Upper lobe of right lung (tissue), 1 donor: ENCODE measurements around the gene ABCC11. TPM values are rescaled to one million over a fixed set of nuclear protein-coding genes. Genes with fewer than 3 reads are reported as not detected.

ENCODE experiments used
- ATAC-seq: fragments of 200-7000 bp; cut with Tn5 transposase; one replicate; pipeline ENCODE4 v1.9.1; 2020; ENCODE audit warnings: mild to moderate bottlenecking, moderate library complexity
- DNase-seq: peaks from one replicate; pipeline ENCODE4 v3.0.0-alpha.2; 2020
- H3K27ac ChIP-seq: fragments of 200-600 bp; one replicate; pipeline ENCODE4 v1.8.0; 2022
- H3K27me3 ChIP-seq: fragments of 200-600 bp; one replicate; pipeline ENCODE4 v1.8.0; 2022; ENCODE audit warnings: mild to moderate bottlenecking
- H3K36me3 ChIP-seq: fragments of 200-600 bp; one replicate; pipeline ENCODE4 v1.8.0; 2022
- H3K4me1 ChIP-seq: fragments of 200-600 bp; one replicate; pipeline ENCODE4 v1.8.0; 2022
- H3K4me3 ChIP-seq: fragments of 200-600 bp; one replicate; pipeline ENCODE4 v1.8.0; 2022; ENCODE audit warnings: mild to moderate bottlenecking
- H3K9me3 ChIP-seq: fragments of 200-600 bp; one replicate; pipeline ENCODE4 v1.8.0; 2022
- CTCF ChIP-seq: fragments of 200-600 bp; IDR thresholded peaks from one replicate; pipeline ENCODE4 v1.8.0; 2022; ENCODE audit warnings: antibody characterized with exemption
- intact Hi-C: fragments of 100-400 bp; cut with DNase I; formaldehyde crosslinking; loops from one replicate; pipeline ENCODE4 v1.11.0; 2022
- total RNA-seq: library from RNA; stranded (reverse); fragmentation: NEBNext Ultra II Directional; extraction: Animal tissue kit (Norgen Biotek cat#: 25700); gene quantifications from one replicate; pipeline ENCODE4 v1.2.1, GENCODE V29; 2021
- donor health status: DM: no; HTN: yes; CAD: no; lungs with severe emphysema.

The ABCC11 gene
- total RNA-seq, 1 donor from 2014 or later, result not detected

- Histone ChIP-seq H3K36me3 (no peaks in the 10 kb centered on the region), H3K27ac (no peak overlapping the region), H3K9me3 (no peaks in the 10 kb centered on the region), H3K4me1 (peaks cover 8% of the 10 kb centered on the region), H3K4me3 (no peak overlapping the region), H3K27me3 (no peaks in the 10 kb centered on the region)
- intact Hi-C loops, result no loop called here
- DNase-seq (no peak), ATAC-seq (no peak)
- no peak for TF ChIP-seq CTCF
These were observed 89.0 kb downstream of the ABCC11 start for GRCh38 chr16:48158296-48158695.

- Histone ChIP-seq H3K36me3 (no peaks in the 10 kb centered on the region), H3K4me1 (peaks cover 8% of the 10 kb centered on the region), H3K4me3 (no peak overlapping the region), H3K9me3 (no peaks in the 10 kb centered on the region), H3K27ac (no peak overlapping the region), H3K27me3 (no peaks in the 10 kb centered on the region)
- ATAC-seq, result no peak
- no peak for DNase-seq
- intact Hi-C loops, result no loop called here
- no peak for TF ChIP-seq CTCF
These were observed 89.5 kb downstream of the ABCC11 start for GRCh38 chr16:48157794-48158193.

- peaks cover 8% of the 10 kb centered on the region for H3K4me1 ChIP-seq
- no peak for TF ChIP-seq CTCF
- no peak overlapping the region for H3K4me3 ChIP-seq
- ATAC-seq, result no peak
- no peaks in the 10 kb centered on the region for H3K36me3 ChIP-seq
- no peak overlapping the region for H3K27ac ChIP-seq
- no peaks in the 10 kb centered on the region for H3K9me3 ChIP-seq
- no peaks in the 10 kb centered on the region for H3K27me3 ChIP-seq
- intact Hi-C loops, result no loop called here
- DNase-seq, result no peak
These were observed 90.0 kb downstream of the ABCC11 start for GRCh38 chr16:48157302-48157701.

- TF ChIP-seq CTCF, result peak; percentile 97
- H3K4me1 ChIP-seq, result peaks cover 8% of the 10 kb centered on the region
- H3K4me3 ChIP-seq, result peak overlapping the region; percentile 26
- peak; percentile 97 for ATAC-seq
- no peaks in the 10 kb centered on the region for H3K36me3 ChIP-seq
- H3K27ac ChIP-seq, result no peak overlapping the region
- intact Hi-C loops, result no loop called here
- no peaks in the 10 kb centered on the region for H3K27me3 ChIP-seq
- no peaks in the 10 kb centered on the region for H3K9me3 ChIP-seq
- peak; percentile 94 for DNase-seq
These were observed 90.5 kb downstream of the ABCC11 start for GRCh38 chr16:48156790-48157209.

- peaks cover 8% of the 10 kb centered on the region for H3K4me1 ChIP-seq
- TF ChIP-seq CTCF, result no peak
- ATAC-seq, result peak; percentile 8
- H3K27me3 ChIP-seq, result no peaks in the 10 kb centered on the region
- no peaks in the 10 kb centered on the region for H3K9me3 ChIP-seq
- H3K4me3 ChIP-seq, result peak within 1 kb of the TSS; percentile 26
- DNase-seq, result no peak
- intact Hi-C loops, result no loop called here
- H3K36me3 ChIP-seq, result no peaks in the 10 kb centered on the region
- H3K27ac ChIP-seq, result no peak within 1 kb of the TSS
These were observed 91.2 kb downstream of the ABCC11 start, which contains the start of gene ABCC12 for GRCh38 chr16:48155926-48156789. Gene ABCC12, minus strand, starts transcription at chr16:48155993. Its CDS starts 9,569 bp downstream, at chr16:48146424.
